ENCODE data around the gene CFAP45.

Gene CFAP45

DNA sequence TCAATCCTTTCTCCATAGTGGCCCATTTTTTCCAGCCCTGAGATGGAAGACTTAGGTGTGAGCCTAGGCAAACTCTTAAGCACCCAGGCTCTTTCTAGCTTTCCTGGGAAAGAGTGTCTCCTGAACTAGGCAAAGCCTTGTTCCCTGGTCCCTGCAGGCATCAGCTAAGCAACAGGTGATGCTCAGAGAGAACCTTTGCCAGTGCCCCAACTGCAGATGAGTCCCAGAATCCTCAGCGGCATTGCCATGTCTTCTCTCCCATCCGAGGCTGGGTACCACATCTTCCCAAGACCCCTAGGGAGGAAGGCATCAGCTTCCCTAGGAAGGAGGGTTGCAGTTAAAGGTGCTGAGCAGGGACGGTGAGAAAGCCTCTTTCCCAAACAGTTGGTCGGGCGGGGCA is 29.3 kb downstream of the CFAP45 start:
- no peak for DNase-seq

- no peak for DNase-seq
Measured at GRCh38 chr1:159869607-159870006, 30.4 kb downstream of the CFAP45 start.

DNA sequence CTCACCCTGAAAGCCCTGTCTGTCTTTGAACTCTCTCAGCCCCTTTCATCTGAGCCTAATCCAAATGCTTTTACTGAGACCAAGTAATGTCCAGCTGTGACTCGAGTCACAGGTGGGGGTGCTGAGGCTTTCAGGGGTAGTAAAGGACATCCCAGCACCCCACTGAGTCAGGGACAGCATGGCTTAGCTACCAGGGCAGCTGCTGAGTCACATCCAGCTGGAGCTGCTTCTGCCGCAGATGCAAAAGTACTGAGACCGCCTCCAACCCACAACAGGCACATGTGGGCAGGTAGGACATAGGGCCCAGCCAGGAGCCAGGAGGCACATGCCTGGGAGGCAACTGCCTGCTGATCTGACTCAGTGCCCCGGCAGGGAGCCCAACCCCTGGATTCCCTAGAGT is 30.8 kb downstream of the CFAP45 start:
- DNase-seq, result no peak

DNA sequence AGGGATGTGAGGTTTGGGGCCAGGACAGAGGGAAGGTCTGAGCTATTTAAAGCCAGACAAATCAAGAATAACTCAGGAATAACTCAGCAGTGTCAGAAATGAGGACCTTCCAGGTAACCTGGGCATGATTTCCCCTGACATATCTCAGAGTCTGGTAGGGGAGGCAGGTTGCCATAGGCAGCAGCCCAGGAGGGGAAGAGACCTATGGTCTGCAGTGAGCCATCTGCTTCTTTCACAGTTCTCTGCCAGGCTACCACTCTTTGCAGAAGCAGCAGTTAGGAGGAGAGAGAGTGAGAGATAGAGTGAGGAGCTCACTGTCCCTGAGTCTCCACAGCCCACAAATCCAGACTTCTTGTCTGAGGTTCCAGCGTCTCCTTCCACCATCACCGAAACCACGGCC is 31.2 kb downstream of the CFAP45 start:
- DNase-seq, result no peak

DNA sequence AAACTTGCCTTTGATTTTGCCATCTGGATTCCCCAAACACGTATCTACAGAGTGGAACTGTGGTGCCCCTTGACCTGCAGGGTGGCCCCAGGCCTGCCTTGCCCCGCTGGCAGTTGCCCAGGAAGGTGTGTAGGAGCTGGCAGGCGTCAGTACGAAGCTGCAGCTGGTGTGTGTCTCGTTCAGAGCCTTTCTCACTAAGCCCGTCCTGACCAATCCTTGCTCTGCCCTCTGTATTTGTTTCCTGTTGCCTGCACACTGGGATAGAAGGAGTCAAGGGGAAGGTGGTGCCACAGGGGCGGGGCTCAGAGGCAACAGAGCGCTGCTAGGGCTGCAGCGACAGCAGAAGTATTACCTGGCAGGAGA is 32.3 kb downstream of the CFAP45 start:
- DNase-seq, result no peak

DNA sequence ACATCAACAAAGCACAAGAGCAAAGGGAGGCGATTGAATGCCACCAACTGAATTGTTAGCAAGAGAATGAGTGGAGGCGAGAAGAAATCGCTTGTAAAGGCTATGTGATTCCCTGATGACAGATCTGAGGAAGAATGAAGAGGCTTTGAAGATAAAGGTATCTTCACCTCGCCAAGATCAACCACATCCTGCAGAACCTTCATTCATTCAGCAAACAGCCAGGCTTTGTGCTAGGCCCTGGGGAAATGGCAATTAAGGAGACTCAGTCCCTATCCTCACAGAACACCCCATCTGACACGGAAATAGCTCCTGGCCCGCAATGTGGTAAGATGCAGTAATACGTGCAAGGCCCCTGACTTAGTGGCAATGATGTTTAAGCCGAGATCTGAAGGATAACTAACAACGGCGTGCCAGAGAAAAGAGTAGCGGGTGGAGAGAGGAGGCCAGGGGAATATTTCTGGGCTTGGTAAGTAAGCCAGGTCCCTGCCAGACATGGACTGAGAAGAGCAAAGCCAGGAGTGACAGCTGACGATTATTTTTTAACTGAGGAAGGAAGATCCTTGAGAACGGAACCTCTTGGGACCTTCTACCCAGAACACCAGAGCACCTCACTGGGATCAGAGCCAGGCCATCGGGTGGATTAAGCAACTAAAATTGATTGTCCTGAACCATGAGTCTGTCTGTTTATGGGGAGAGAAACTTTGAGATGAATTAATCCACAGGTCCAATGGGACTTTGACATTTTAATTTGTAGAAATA is 32.9 kb downstream of the CFAP45 start:
- DNase-seq, result no peak

DNA sequence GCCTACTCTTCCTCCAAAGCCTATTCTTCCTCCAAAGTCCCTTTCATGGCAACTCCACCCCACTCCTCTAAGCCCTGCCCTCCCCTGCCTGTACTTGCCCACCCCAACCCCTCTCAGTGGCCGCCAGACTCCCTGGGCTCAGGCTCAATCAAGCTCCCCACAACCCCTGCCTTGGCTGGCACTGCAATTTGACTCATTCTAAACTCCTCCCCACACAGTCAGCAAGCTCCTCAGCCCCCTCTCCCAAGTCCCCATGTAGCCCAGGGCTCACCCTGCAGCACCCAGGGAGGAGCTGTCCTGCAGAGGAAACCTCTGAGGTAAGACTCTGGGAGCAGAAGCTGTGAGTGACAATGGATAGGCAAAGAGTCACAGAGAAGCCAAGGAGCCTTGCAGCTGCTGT is 33.9 kb downstream of the CFAP45 start:
- no peak for DNase-seq

- no peak for DNase-seq
Measured at GRCh38 chr1:159864262-159864661, 35.7 kb downstream of the CFAP45 start.

DNA sequence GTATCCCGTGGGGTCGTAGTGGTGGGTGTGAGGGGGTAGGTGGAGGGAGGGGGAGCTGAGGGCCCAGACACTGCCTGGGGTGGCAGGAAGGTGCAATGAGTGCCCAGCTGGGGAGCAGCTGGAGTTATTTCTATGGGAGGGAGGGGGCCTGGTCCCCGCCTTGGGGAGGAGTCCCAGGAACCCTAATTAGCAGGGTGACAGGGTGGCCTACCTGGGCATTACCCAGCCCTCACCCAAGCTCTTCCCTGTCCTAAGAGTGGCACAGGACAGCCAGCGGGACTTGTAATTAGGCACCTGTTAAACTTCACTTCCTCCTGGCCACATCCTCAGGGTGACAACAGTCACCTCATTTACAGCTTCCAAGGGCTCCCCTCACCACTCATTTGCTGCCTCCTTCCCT is 37.4 kb downstream of the CFAP45 start, which contains the start of gene VSIG8:
VSIG8 (minus strand) TSS at position 101 of the 400 bp plus-strand sequence. CDS start 136 bp downstream, outside the sequence.
- no peak for DNase-seq

GRCh38 chr1:159862031-159862430 is 37.9 kb downstream of the CFAP45 start:
- no peak for DNase-seq

GRCh38 chr1:159861218-159861617 is 38.7 kb downstream of the CFAP45 start:
- no peak for DNase-seq

DNA sequence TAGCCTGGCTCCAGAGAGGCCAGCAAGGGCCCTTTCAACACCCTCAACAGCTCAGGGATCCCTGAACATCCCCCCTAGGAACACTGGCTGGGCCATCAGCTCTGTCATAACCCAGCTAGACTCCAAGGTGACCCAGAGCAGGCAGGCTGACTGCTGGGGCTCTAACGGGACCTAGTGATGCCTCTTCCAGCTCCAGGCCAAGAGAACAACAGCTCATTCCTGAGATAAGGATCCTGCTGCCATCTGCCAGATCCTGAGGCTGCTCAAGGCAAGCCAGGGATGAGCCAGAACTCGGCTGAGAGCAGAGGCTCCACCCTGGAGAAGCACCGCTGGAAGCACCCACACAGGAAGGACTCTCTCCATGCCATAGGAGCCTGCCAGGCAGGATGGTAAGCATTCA is 39.5 kb downstream of the CFAP45 start:
- DNase-seq, result no peak

GRCh38 chr1:159859767-159860322 is 40.1 kb downstream of the CFAP45 start:
- DNase-seq, result no peak

GRCh38 chr1:159857889-159858288 is 42.1 kb downstream of the CFAP45 start:
- no peak for DNase-seq

- no peak for DNase-seq
Measured at GRCh38 chr1:159856576-159856975, 43.4 kb downstream of the CFAP45 start.

DNA sequence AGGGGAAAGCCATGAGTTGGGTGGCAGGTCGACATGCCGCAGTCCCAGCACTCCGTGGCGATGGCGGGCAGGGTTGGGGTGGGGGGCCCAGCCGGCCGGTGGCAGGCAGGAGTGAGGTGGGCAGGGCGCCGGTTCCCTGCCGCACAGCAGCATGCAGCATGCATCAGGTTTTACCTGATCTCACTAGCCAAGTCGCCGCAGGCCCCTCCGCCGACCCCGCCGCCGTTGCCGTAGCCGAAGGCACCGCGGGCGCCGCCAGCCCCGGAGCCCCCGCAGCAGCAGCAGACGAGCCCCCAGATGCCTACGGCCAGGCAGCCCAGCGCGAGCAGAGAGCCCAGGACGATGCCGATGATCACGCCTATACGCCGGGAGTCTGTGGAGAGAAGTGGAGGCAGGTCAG is 44.3 kb downstream of the CFAP45 start:
- DNase-seq, result no peak

GRCh38 chr1:159854693-159855192 is 45.2 kb downstream of the CFAP45 start:
- DNase-seq, result peak; percentile 44

GRCh38 chr1:159854116-159854692 is 45.8 kb downstream of the CFAP45 start:
- no peak for DNase-seq

DNA sequence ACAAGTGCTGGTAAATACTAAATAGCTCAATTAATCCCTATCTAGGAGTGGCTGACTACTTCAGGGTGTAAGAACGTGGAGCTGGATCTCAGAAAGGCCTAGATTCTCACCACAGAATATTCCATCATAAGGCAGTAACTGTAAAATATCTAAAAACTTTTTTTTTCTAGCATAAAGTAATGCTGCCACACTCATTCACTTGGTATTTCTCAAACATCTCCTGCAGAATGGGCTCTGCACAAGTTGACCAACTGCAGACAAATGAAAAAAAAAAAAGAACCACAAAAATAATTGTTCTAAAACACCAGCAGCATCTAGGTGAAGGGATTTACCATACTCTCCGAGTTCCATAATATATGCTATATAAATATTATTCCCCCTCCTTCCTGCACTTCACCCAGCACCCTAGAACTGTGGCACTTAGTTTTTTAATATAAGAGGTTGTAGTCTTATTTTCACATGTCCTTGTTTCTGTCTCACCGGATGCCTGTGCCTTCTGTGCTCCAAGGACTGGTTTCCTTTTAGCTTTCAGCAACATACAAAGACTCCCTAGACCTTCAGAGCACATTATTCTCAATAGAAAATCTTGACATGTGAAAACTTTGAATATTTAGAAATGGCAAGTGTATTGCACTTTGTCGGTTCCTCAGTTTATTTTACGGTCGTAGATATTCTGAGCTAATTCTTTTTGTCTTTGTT is 46.4 kb downstream of the CFAP45 start:
- no peak for DNase-seq

- no peak for DNase-seq
Measured at GRCh38 chr1:159851407-159851806, 48.6 kb downstream of the CFAP45 start.

DNA sequence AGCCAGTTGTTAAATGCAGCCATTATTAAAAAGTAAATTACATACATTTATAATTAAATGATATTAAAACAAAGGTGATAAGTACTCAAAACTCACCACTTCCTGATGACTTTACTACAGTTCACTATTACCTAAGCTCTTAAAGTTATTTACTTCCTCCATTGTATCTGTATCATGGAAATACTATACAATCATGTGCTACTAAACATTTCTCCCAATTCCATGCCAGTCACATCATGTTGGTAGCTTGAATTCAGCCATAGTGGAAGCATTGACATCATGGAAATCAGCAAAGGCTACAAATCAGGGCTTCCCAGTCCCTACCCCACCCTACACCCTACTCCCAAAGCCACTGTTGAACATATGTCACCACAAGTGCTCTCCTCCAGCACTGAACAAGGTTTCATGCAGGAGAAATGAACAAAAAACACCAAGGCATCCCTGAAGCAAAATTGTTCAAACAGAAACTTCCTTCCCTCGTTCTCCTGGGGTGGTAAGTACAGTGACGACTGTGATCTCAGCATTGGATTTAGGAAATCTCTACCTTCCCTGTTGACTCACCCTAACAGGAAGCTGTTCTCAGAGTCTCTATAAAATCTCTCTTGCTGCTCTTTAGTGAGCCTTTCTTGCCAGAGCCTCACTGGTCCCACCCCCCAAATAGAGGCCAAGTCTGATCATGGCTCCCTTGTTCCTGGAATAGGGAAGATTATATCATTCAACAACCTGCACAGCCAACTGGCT is 50.2 kb downstream of the CFAP45 start:
- no peak for DNase-seq

GRCh38 chr1:159848326-159848725 is 51.6 kb downstream of the CFAP45 start:
- no peak for DNase-seq

DNA sequence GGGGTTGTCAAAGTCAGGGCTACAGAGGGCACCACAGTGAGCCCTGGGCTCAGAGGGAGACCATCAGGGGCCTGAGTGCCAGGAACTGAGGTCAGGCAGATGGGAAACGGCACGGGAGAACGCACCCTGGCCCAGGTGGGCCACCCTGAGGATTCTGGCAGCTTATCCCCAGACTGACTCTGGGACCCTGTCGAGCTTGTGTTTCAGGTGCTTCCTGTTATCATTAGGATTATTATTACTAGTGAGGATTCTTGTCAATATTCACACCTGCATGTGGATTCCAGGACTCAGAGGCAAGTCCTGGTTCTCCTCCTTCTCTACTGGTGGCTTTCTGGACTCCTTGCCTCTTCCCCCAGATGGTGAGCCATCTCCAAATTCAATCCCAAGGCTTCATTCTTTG is 52.7 kb downstream of the CFAP45 start:
- DNase-seq, result no peak
